Measurements from ENCODE around the gene PROSER2. TPM values are rescaled to one million over a fixed set of nuclear protein-coding genes. Genes with fewer than 3 reads are reported as not detected.

PROSER2 gene
- total and polyA plus RNA-seq, 10 donors = 1.6 to 15.4 (median 6.1) TPM

- Histone ChIP-seq H3K27me3 (replicated peaks in 1 of 7) (no peaks in the 10 kb centered on the region), H3K36me3 (no peaks in the 10 kb centered on the region), H3K4me1 (no peaks in the 10 kb centered on the region), H3K9me3 (no peaks in the 10 kb centered on the region), H3K27ac (no peak overlapping the region), H3K4me3 (no peak overlapping the region)
- intact Hi-C loops (cut with DNase I; ENCODE audit: low total_unique reads) = no loop called here
- TF ChIP-seq, protein P1, sequence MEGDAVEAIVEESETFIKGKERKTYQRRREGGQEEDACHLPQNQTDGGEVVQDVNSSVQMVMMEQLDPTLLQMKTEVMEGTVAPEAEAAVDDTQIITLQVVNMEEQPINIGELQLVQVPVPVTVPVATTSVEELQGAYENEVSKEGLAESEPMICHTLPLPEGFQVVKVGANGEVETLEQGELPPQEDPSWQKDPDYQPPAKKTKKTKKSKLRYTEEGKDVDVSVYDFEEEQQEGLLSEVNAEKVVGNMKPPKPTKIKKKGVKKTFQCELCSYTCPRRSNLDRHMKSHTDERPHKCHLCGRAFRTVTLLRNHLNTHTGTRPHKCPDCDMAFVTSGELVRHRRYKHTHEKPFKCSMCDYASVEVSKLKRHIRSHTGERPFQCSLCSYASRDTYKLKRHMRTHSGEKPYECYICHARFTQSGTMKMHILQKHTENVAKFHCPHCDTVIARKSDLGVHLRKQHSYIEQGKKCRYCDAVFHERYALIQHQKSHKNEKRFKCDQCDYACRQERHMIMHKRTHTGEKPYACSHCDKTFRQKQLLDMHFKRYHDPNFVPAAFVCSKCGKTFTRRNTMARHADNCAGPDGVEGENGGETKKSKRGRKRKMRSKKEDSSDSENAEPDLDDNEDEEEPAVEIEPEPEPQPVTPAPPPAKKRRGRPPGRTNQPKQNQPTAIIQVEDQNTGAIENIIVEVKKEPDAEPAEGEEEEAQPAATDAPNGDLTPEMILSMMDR (IDR thresholded peaks at IDR 0.05 in 8 of 11, conservative IDR thresholded peaks at IDR 0.05 in 3 of 11) = no peak
- TF ChIP-seq POLR2AphosphoS5 (IDR thresholded peaks at IDR 0.05) (no peak), POLR2A (IDR thresholded peaks at IDR 0.05) (no peak)
- DNase-seq = no peak
- 90 to 99% (median 95%) methylated on average over 3 of the region's 3 CpGs for WGBS, 5 donors
Measured at GRCh38 chr10:11776080-11776479, 47.1 kb upstream of the PROSER2 start.

DNA sequence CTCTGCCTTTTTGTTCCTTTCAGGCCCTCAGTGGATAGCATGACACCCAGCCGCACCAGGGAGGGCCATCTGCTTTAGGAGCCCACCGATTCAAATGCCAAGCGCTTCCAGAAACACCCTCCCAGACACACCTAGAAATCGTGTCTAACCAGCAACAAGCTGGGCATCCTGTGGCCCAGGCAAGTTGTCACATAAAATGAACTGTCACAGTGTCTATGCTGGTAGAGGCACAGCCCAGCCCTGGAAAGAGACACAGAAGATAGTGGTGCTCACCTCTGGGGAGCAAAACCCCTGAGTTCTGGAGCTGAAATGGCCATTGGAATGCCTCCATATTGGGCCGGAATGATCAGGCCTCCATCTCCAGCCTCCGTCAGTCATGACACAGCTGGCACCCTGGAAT is 42.0 kb upstream of the PROSER2 start:
- Histone ChIP-seq H3K27ac (no peak overlapping the region), H3K4me1 (peaks cover 0 to 7% (median 0%) of the 10 kb centered on the region in 6 donors), H3K27me3 (replicated peaks in 1 of 7) (no peaks in the 10 kb centered on the region), H3K9me3 (no peaks in the 10 kb centered on the region), H3K4me3 (no peak overlapping the region), H3K36me3 (no peaks in the 10 kb centered on the region)
- no peak for TF ChIP-seq POLR2AphosphoS5 (IDR thresholded peaks at IDR 0.05)
- TF ChIP-seq, protein P1 (IDR thresholded peaks at IDR 0.05 in 8 of 11, conservative IDR thresholded peaks at IDR 0.05 in 3 of 11) = no peak
- no peak for TF ChIP-seq POLR2A (IDR thresholded peaks at IDR 0.05)
- 77 to 91% (median 87%) methylated on average over 6 of the region's 6 CpGs for WGBS, 5 donors
- no peak for DNase-seq
- intact Hi-C loops (cut with DNase I; ENCODE audit: low total_unique reads) = loop anchor here (5.0 kb wide), 1 partner anchor 206 kb away; no protein-coding TSS in a partner anchor

GRCh38 chr10:11782793-11783557 is 40.2 kb upstream of the PROSER2 start:
- H3K27me3 ChIP-seq (replicated peaks in 1 of 7) = no peaks in the 10 kb centered on the region
- H3K4me1 ChIP-seq = peaks cover 0 to 7% (median 0%) of the 10 kb centered on the region in 6 donors
- H3K4me3 ChIP-seq = no peak overlapping the region
- H3K27ac ChIP-seq = no peak overlapping the region
- TF ChIP-seq POLR2AphosphoS5 (IDR thresholded peaks at IDR 0.05) = no peak
- TF ChIP-seq, protein P1 (IDR thresholded peaks at IDR 0.05 in 8 of 11, conservative IDR thresholded peaks at IDR 0.05 in 3 of 11) = peak; percentile 26 to 76 (median 69)
- no peaks in the 10 kb centered on the region for H3K36me3 ChIP-seq
- 72 to 77% (median 74%) methylated on average over 18 of the region's 18 CpGs for WGBS, 5 donors
- peak; percentile 32 for DNase-seq
- no peaks in the 10 kb centered on the region for H3K9me3 ChIP-seq
- intact Hi-C loops (cut with DNase I; ENCODE audit: low total_unique reads) = loop anchor here (5.0 kb wide), 1 partner anchor 204 kb away; no protein-coding TSS in a partner anchor

- Histone ChIP-seq H3K4me1 (peaks cover 0 to 7% (median 0%) of the 10 kb centered on the region in 6 donors), H3K27ac (no peak overlapping the region), H3K27me3 (replicated peaks in 1 of 7) (no peaks in the 10 kb centered on the region), H3K4me3 (no peak overlapping the region), H3K36me3 (no peaks in the 10 kb centered on the region), H3K9me3 (no peaks in the 10 kb centered on the region)
- intact Hi-C loops (cut with DNase I; ENCODE audit: low total_unique reads) = loop anchor here (5.0 kb wide), 1 partner anchor 204 kb away; no protein-coding TSS in a partner anchor
- DNase-seq = no peak
- TF ChIP-seq, protein P1 (IDR thresholded peaks at IDR 0.05 in 8 of 11, conservative IDR thresholded peaks at IDR 0.05 in 3 of 11) = no peak
- TF ChIP-seq POLR2A (IDR thresholded peaks at IDR 0.05) (no peak), POLR2AphosphoS5 (IDR thresholded peaks at IDR 0.05) (no peak)
- WGBS, 5 donors = 80 to 90% (median 84%) methylated on average over 7 of the region's 7 CpGs
Measured at GRCh38 chr10:11783558-11783865, 39.6 kb upstream of the PROSER2 start.

Data from spleen (tissue), 11 donors.